Fibroblast of lung (primary cell): ENCODE measurements around the gene CCDC102A. TPM values are rescaled to one million over a fixed set of nuclear protein-coding genes. Genes with fewer than 3 reads are reported as not detected.

Source experiments
- DNase-seq, 2 donors: peaks; one replicate each; pipeline versions ENCODE4 v3.0.0 to v3.0.0-alpha.2; 2010; ENCODE audit warnings: low read depth in 2 of 2
- H2AFZ ChIP-seq: 2 replicates; pipeline ENCODE4 v1.5.1; 2012; ENCODE audit warnings: low read length, control low read depth, inconsistent platforms
- H3K27ac ChIP-seq: 2 replicates; pipeline ENCODE4 v1.5.1; 2011; ENCODE audit warnings: low read length, control low read depth; ENCODE audit not compliant: insufficient read depth
- H3K27me3 ChIP-seq: 2 replicates; pipeline ENCODE4 v1.5.1; 2011; ENCODE audit warnings: mild to moderate bottlenecking, low read length; ENCODE audit not compliant: control insufficient read depth, insufficient read depth
- H3K36me3 ChIP-seq: 2 replicates; pipeline ENCODE4 v1.5.1; 2011; ENCODE audit warnings: low read length; ENCODE audit not compliant: control insufficient read depth, insufficient read depth
- H3K4me1 ChIP-seq: 2 replicates; pipeline ENCODE4 v1.5.1; 2011; ENCODE audit warnings: low read length; ENCODE audit not compliant: control insufficient read depth, insufficient read depth; ENCODE audit errors: extremely low read depth
- H3K4me2 ChIP-seq: 2 replicates; pipeline ENCODE4 v1.5.1; 2011; ENCODE audit warnings: low read length, control low read depth; ENCODE audit not compliant: insufficient read depth; ENCODE audit errors: extremely low read depth
- H3K4me3 ChIP-seq, 4 experiments: fragments of 200-600 bp in 1 of 4; sonication (generic) in 1 of 4; replicated peaks in 1 of 4; 2 replicates each; pipeline ENCODE4 v1.5.1; 2011 to 2016; ENCODE audit warnings: low read length in 4 of 4, low read depth in 3 of 4, mild to moderate bottlenecking in 3 of 4, control low read depth in 2 of 4, inconsistent platforms in 1 of 4, mixed read lengths in 1 of 4; ENCODE audit not compliant: insufficient read depth in 1 of 4; ENCODE audit errors: control extremely low read depth in 1 of 4
- H3K79me2 ChIP-seq: 2 replicates; pipeline ENCODE4 v1.5.1; 2012; ENCODE audit warnings: mild to moderate bottlenecking, low read length, inconsistent platforms; ENCODE audit not compliant: control insufficient read depth, insufficient read depth
- H3K9ac ChIP-seq: 2 replicates; pipeline ENCODE4 v1.5.1; 2011; ENCODE audit warnings: mild to moderate bottlenecking, low read length, control low read depth; ENCODE audit not compliant: insufficient read depth
- H3K9me3 ChIP-seq: 2 replicates; pipeline ENCODE4 v1.5.1; 2012; ENCODE audit warnings: low read depth, low read length; ENCODE audit not compliant: control insufficient read depth, insufficient read depth
- H4K20me1 ChIP-seq: 2 replicates; pipeline ENCODE4 v1.5.1; 2011; ENCODE audit warnings: low read length; ENCODE audit not compliant: control insufficient read depth, insufficient read depth; ENCODE audit errors: extremely low read depth
- EZH2 ChIP-seq: IDR thresholded peaks from 2 replicates; pipeline ENCODE4 v1.5.1; 2012; ENCODE audit warnings: low read length, control low read depth, mild to moderate bottlenecking; ENCODE audit errors: missing control alignments
- polyA plus RNA-seq, 2 donors: library from polyadenylated mRNA; depleted of rRNA in 1 of 2; stranded (reverse) in 1 of 2; unstranded in 1 of 2; fragments of >200 nt; gene quantifications; 2 replicates each; pipeline ENCODE4 v1.2.1, GENCODE V29; 2011 to 2012; ENCODE audit warnings: missing spikeins in 1 of 2
- total RNA-seq: library from RNA; depleted of rRNA; stranded (reverse); fragments of >200 nt; gene quantifications from 2 replicates; pipeline ENCODE4 v1.2.1, GENCODE V29; 2014
- TF ChIP-seq, protein P1 (sequence below), 2 donors: IDR thresholded peaks in 1 of 2; conservative IDR thresholded peaks in 1 of 2; 1 replicate in 1 of 2; 2 replicates in 1 of 2; pipeline ENCODE4 v1.5.1; 2011 to 2012; ENCODE audit warnings: low read length in 2 of 2, control low read depth in 1 of 2, inconsistent platforms in 1 of 2, low read depth in 1 of 2, mild to moderate bottlenecking in 1 of 2

CCDC102A gene
- total and polyA plus RNA-seq, 2 donors (not counting 1 experiment from before 2014, with no cell fraction given): 7.1 to 16.7 TPM

DNA sequence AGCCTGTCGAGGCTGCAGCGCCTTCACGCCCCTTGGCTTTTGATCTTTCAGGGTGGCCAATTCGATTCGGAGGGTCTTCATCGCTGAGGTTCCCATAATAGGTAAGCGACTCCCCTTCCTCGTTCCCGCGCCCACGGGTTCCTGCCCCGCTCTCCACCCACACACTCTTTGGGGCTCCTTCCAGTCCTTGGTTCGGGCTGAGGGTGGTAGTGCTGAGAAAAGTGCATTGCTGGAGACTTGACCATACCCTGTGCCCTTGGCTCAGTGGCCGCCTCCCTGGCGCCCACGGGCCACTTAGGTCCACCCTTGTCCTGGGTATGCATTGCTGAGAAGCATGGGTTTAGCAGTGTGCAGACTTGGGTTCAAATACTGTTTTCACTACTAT is 73.4 kb downstream of the CCDC102A start:
- Histone ChIP-seq H3K4me3 (peak overlapping the region; percentile 74 to 93 (median 84)), H4K20me1 (no peaks in the 10 kb centered on the region), H3K4me1 (no peaks in the 10 kb centered on the region), H3K79me2 (peaks cover 24% of the 10 kb centered on the region), H3K9ac (peak overlapping the region; percentile 81), H3K9me3 (no peaks in the 10 kb centered on the region), H3K4me2 (peak overlapping the region; percentile 97), H3K27me3 (no peaks in the 10 kb centered on the region), H3K27ac (peak overlapping the region; percentile 76), H3K36me3 (peaks cover 5% of the 10 kb centered on the region), H2AFZ (no peak overlapping the region)
- TF ChIP-seq, protein P1, sequence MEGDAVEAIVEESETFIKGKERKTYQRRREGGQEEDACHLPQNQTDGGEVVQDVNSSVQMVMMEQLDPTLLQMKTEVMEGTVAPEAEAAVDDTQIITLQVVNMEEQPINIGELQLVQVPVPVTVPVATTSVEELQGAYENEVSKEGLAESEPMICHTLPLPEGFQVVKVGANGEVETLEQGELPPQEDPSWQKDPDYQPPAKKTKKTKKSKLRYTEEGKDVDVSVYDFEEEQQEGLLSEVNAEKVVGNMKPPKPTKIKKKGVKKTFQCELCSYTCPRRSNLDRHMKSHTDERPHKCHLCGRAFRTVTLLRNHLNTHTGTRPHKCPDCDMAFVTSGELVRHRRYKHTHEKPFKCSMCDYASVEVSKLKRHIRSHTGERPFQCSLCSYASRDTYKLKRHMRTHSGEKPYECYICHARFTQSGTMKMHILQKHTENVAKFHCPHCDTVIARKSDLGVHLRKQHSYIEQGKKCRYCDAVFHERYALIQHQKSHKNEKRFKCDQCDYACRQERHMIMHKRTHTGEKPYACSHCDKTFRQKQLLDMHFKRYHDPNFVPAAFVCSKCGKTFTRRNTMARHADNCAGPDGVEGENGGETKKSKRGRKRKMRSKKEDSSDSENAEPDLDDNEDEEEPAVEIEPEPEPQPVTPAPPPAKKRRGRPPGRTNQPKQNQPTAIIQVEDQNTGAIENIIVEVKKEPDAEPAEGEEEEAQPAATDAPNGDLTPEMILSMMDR (conservative IDR thresholded peaks at IDR 0.05 in 1 of 2, IDR thresholded peaks at IDR 0.05 in 1 of 2; ENCODE audit: low read depth in 1 of 2, low read length in 2 of 2): no peak
- TF ChIP-seq EZH2: no peak
- DNase-seq: peak in 1 of 2 donors; percentile 11

DNA sequence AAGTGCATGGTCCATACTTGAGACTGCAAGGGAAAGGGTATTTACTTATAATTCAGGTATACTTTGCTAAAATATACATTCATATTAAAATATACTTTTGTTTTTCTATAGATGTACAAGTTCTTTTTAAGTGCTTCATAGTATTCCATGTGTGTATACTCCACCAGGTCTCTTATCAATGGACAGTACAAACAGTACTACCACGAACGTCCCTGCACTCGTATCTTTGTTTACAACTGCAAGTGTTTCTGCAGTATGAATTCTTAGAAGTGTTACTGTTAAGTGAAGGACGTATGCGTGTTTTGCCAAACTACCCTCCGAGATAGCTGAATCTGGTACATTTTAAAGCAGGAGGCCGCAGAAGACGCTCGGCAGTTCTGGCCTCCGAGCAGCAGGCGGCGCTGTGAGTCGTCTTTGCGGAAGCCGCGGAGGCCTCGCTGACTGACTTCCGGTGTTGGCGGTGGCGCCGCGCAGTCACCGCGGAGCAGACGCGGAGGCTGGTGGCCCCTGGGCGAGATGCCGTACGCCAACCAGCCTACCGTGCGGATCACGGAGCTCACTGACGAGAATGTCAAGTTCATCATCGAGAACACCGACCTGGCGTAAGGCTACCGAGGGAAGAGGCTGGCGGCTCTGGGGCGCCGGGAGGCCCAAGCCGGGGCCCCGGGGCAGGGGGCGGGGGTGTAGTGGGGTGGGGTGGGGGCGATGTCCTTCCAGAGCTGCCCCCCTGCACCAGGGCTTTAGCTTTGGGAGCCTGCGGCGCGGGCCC is 74.0 kb downstream of the CCDC102A start, which contains the start of gene POLR2C:
Gene POLR2C, plus strand, starts transcription at position 471 of the 769 bp plus-strand sequence. Its CDS starts 46 bp downstream, at position 517.
- TF ChIP-seq EZH2: no peak
- TF ChIP-seq, protein P1 (conservative IDR thresholded peaks at IDR 0.05 in 1 of 2, IDR thresholded peaks at IDR 0.05 in 1 of 2; ENCODE audit: low read depth in 1 of 2, low read length in 2 of 2): peak; percentile 70 to 93
- Histone ChIP-seq H3K79me2 (peaks cover 24% of the 10 kb centered on the region), H3K4me2 (peak within 1 kb of the TSS; percentile 97), H3K27me3 (no peaks in the 10 kb centered on the region), H3K9me3 (no peaks in the 10 kb centered on the region), H4K20me1 (no peaks in the 10 kb centered on the region), H3K9ac (peak within 1 kb of the TSS; percentile 81), H3K27ac (peak within 1 kb of the TSS; percentile 76), H2AFZ (peak within 1 kb of the TSS; percentile 83), H3K4me1 (no peaks in the 10 kb centered on the region), H3K36me3 (peaks cover 7% of the 10 kb centered on the region), H3K4me3 (peak within 1 kb of the TSS; percentile 74 to 93 (median 84))
- DNase-seq: peak; percentile 79 to 87

Other genes with a start within 250 kb of the CCDC102A start
- gene CCL22, start 177.8 kb downstream of the CCDC102A start, total RNA-seq: not detected in 2 replicates
- gene CCL22, start 177.8 kb downstream of the CCDC102A start, polyA plus RNA-seq: not detected in 2 replicates
- gene CX3CL1, start 164.1 kb downstream of the CCDC102A start, total RNA-seq: under 0.01 TPM in 1 of 2 replicates, not detected in the other
- gene CX3CL1, start 164.1 kb downstream of the CCDC102A start, polyA plus RNA-seq: 0.46 TPM in 1 of 2 replicates, not detected in the other
- gene CCL17, start 131.8 kb downstream of the CCDC102A start, total RNA-seq: not detected in 2 replicates
- gene CCL17, start 131.8 kb downstream of the CCDC102A start, polyA plus RNA-seq: not detected in 2 replicates
- gene CIAPIN1, start 89.2 kb downstream of the CCDC102A start, total RNA-seq: 38.3 and 39.5 TPM in 2 replicates
- 40.2 and 47.0 TPM in 2 replicates for gene CIAPIN1, start 89.2 kb downstream of the CCDC102A start, polyA plus RNA-seq
- gene COQ9, start 89.1 kb downstream of the CCDC102A start, total RNA-seq: 36.2 and 51.2 TPM in 2 replicates
- gene COQ9, start 89.1 kb downstream of the CCDC102A start, polyA plus RNA-seq: 44.4 and 62.2 TPM in 2 replicates
- gene POLR2C, start 73.9 kb downstream of the CCDC102A start, total RNA-seq: 105 and 106 TPM in 2 replicates
- 84.0 and 98.2 TPM in 2 replicates for gene POLR2C, start 73.9 kb downstream of the CCDC102A start, polyA plus RNA-seq
- gene DOK4, start 50.1 kb downstream of the CCDC102A start, total RNA-seq: 12.3 and 12.6 TPM in 2 replicates
- gene DOK4, start 50.1 kb downstream of the CCDC102A start, polyA plus RNA-seq: 11.6 and 15.0 TPM in 2 replicates
- gene ADGRG5, start 6.1 kb upstream of the CCDC102A start, total RNA-seq: not detected in 2 replicates
- not detected in 2 replicates for gene ADGRG5, start 6.1 kb upstream of the CCDC102A start, polyA plus RNA-seq
- gene ADGRG1, start 92.1 kb upstream of the CCDC102A start, total RNA-seq: 0.51 and 1.8 TPM in 2 replicates
- gene ADGRG1, start 92.1 kb upstream of the CCDC102A start, polyA plus RNA-seq: 1.6 and 7.2 TPM in 2 replicates
- not detected in 2 replicates for gene ADGRG3, start 131.7 kb upstream of the CCDC102A start, total RNA-seq
- not detected in 2 replicates for gene ADGRG3, start 131.7 kb upstream of the CCDC102A start, polyA plus RNA-seq
- gene DRC7, start 158.2 kb upstream of the CCDC102A start, total RNA-seq: under 0.01 TPM in 1 of 2 replicates, not detected in the other
- not detected in 2 replicates for gene DRC7, start 158.2 kb upstream of the CCDC102A start, polyA plus RNA-seq
- 11.0 and 15.2 TPM in 2 replicates for gene KATNB1, start 199.2 kb upstream of the CCDC102A start, total RNA-seq
- gene KATNB1, start 199.2 kb upstream of the CCDC102A start, polyA plus RNA-seq: 6.7 and 9.5 TPM in 2 replicates